Liver (tissue), 9 donors: ENCODE measurements around the gene CXXC4. TPM values are rescaled to one million over a fixed set of nuclear protein-coding genes. Genes with fewer than 3 reads are reported as not detected.

Experiments used
- DNase-seq: peaks from one replicate; pipeline ENCODE4 v3.0.0-alpha.2; 2017; ENCODE audit warnings: low spot score
- H3K27ac ChIP-seq, 2 donors: one replicate each; pipeline ENCODE4 v1.7.0; 2013; ENCODE audit warnings: inconsistent platforms in 2 of 2, low read length in 2 of 2, control low read depth in 1 of 2, low read depth in 1 of 2, mild to moderate bottlenecking in 1 of 2
- H3K27me3 ChIP-seq, 4 donors: one replicate each; pipeline versions ENCODE4 v1.6.1 to v1.7.0; 2013; ENCODE audit warnings: low read length in 3 of 4, inconsistent platforms in 1 of 4, mild to moderate bottlenecking in 1 of 4, moderate library complexity in 1 of 4; ENCODE audit not compliant: control insufficient read depth in 4 of 4, insufficient read depth in 4 of 4
- H3K36me3 ChIP-seq, 4 donors: one replicate each; pipeline versions ENCODE4 v1.6.1 to v1.7.0; 2013; ENCODE audit warnings: low read length in 3 of 4, mild to moderate bottlenecking in 3 of 4, low read depth in 1 of 4, moderate library complexity in 1 of 4; ENCODE audit not compliant: control insufficient read depth in 4 of 4, insufficient read depth in 3 of 4
- H3K4me1 ChIP-seq, 4 donors: one replicate each; pipeline versions ENCODE4 v1.6.1 to v1.7.0; 2013; ENCODE audit warnings: low read length in 3 of 4, mild to moderate bottlenecking in 3 of 4, moderate library complexity in 1 of 4; ENCODE audit not compliant: control insufficient read depth in 4 of 4, insufficient read depth in 4 of 4
- H3K4me3 ChIP-seq, 3 donors: one replicate each; pipeline versions ENCODE4 v1.6.1 to v1.7.0; 2013; ENCODE audit warnings: low read length in 3 of 3, control low read depth in 1 of 3, low read depth in 1 of 3, mild to moderate bottlenecking in 1 of 3
- H3K9ac ChIP-seq, 2 donors: one replicate each; pipeline ENCODE4 v1.7.0; 2013; ENCODE audit warnings: low read length in 2 of 2, mild to moderate bottlenecking in 2 of 2, moderate library complexity in 2 of 2, control low read depth in 1 of 2, low read depth in 1 of 2
- H3K9me3 ChIP-seq, 4 donors: one replicate each; pipeline versions ENCODE4 v1.6.1 to v1.7.0; 2013; ENCODE audit warnings: low read length in 3 of 4; ENCODE audit not compliant: control insufficient read depth in 4 of 4
- CTCF ChIP-seq: fragments of 150-350 bp; IDR thresholded peaks from 2 replicates; pipeline ENCODE4 v1.5.1; 2017; ENCODE audit warnings: improper control_type of control experiment, low read depth, low read length; ENCODE audit not compliant: missing input control
- EGR1 ChIP-seq, 2 donors: IDR thresholded peaks; 2 replicates each; pipeline ENCODE4 v1.6.1; 2016 to 2018; ENCODE audit warnings: antibody characterized with exemption in 2 of 2, low read depth in 2 of 2
- FOXA1 ChIP-seq: IDR thresholded peaks from 2 replicates; pipeline ENCODE4 v1.6.1; 2016; ENCODE audit warnings: antibody characterized with exemption
- FOXA2 ChIP-seq: IDR thresholded peaks from 2 replicates; pipeline ENCODE4 v1.6.1; 2016; ENCODE audit warnings: antibody characterized with exemption
- GABPA ChIP-seq, 2 donors: IDR thresholded peaks in 1 of 2; conservative IDR thresholded peaks in 1 of 2; 2 replicates each; pipeline ENCODE4 v1.6.1; 2016; ENCODE audit warnings: antibody characterized with exemption in 2 of 2, mild to moderate bottlenecking in 1 of 2, moderate library complexity in 1 of 2
- HNF4A ChIP-seq, 2 donors: conservative IDR thresholded peaks; 2 replicates each; pipeline ENCODE4 v1.6.1; 2016; ENCODE audit warnings: antibody characterized with exemption in 2 of 2, mild to moderate bottlenecking in 2 of 2
- HNF4G ChIP-seq: IDR thresholded peaks from 2 replicates; pipeline ENCODE4 v1.6.1; 2016; ENCODE audit warnings: antibody characterized with exemption
- JUND ChIP-seq, 2 donors: IDR thresholded peaks; 2 replicates each; pipeline ENCODE4 v1.6.1; 2016; ENCODE audit warnings: antibody characterized with exemption in 2 of 2
- MAX ChIP-seq: IDR thresholded peaks from 2 replicates; pipeline ENCODE4 v1.6.1; 2016; ENCODE audit warnings: antibody characterized with exemption
- NR2F2 ChIP-seq: IDR thresholded peaks from 2 replicates; pipeline ENCODE4 v1.6.1; 2016; ENCODE audit warnings: antibody characterized with exemption
- RAD21 ChIP-seq, 2 donors: IDR thresholded peaks; 2 replicates each; pipeline ENCODE4 v1.6.1; 2016; ENCODE audit warnings: antibody characterized with exemption in 2 of 2, mild to moderate bottlenecking in 2 of 2
- REST ChIP-seq: IDR thresholded peaks from 2 replicates; pipeline ENCODE4 v1.6.1; 2016; ENCODE audit warnings: antibody characterized with exemption, mild to moderate bottlenecking
- RXRA ChIP-seq, 2 donors: IDR thresholded peaks; 2 replicates each; pipeline ENCODE4 v1.6.1; 2017 to 2018; ENCODE audit warnings: antibody characterized with exemption in 2 of 2, mild to moderate bottlenecking in 1 of 2
- SP1 ChIP-seq: IDR thresholded peaks from 2 replicates; pipeline ENCODE4 v1.6.1; 2018; ENCODE audit warnings: antibody characterized with exemption, mild to moderate bottlenecking
- TAF1 ChIP-seq: conservative IDR thresholded peaks from 2 replicates; pipeline ENCODE4 v1.6.1; 2016; ENCODE audit warnings: antibody characterized with exemption, mild to moderate bottlenecking
- YY1 ChIP-seq: IDR thresholded peaks from 2 replicates; pipeline ENCODE4 v1.6.1; 2016; ENCODE audit warnings: antibody characterized with exemption, mild to moderate bottlenecking
- ZBTB33 ChIP-seq: IDR thresholded peaks from 2 replicates; pipeline ENCODE4 v1.6.1; 2016; ENCODE audit warnings: antibody characterized with exemption
- WGBS: extraction: QIAGEN DNeasy Blood & Tissue Kit; methylation state at CpG from one replicate; pipeline ENCODE4 v1.1.7; 2013; 5-methylcytosine and 5-hydroxymethylcytosine counted together
- polyA plus RNA-seq, 2 donors: library from polyadenylated mRNA; stranded (reverse) in 1 of 2; unstranded in 1 of 2; fragments of 200-250 nt in 1 of 2; fragments of >200 nt in 1 of 2; fragmentation: Nextera tagmentation in 1 of 2; extraction: Ambion mirVana in 1 of 2; gene quantifications; one replicate each; pipeline versions ENCODE4 v1.2.1 to v1.2.3, GENCODE V29; 2013 to 2015
- total RNA-seq, 2 donors: library from RNA; depleted of rRNA; stranded (reverse); fragments of >200 nt; gene quantifications; one replicate each; pipeline ENCODE4 v1.2.3, GENCODE V29; 2014
- TF ChIP-seq, protein P1 (sequence below): IDR thresholded peaks from 2 replicates; pipeline ENCODE4 v1.6.1; 2016; ENCODE audit warnings: antibody characterized with exemption
- donor health status: healthy.
- donor health status: healthy.
- donor health status: healthy.
- donor health status: healthy.
- donor health status: healthy.

The CXXC4 gene
- total and polyA plus RNA-seq, 4 donors = 0.17 to 1.2 (median 1.00) TPM

DNA sequence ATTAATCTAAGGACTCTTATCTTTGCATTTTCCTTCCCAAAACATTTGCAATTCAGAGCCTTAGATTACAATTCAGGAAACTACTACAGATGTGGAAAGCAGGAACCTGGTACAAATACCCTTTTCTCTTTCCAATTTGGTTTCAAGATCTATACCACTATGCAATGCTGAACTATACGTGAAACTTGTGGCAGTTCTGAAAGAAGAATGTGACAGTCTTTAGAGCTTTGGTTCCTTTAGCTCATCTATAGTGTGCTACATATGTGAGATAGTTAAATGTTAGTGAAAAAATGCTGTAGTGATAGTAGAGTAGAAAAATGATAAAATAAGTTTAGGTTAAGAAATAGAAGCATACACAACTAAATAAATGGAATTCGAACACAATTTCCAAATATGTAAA, 50.0 kb downstream of the CXXC4 start (continued):
- no peak for TF ChIP-seq CTCF
- no peak for TF ChIP-seq SP1
- no peak for TF ChIP-seq EGR1 (IDR thresholded peaks at IDR 0.05; ENCODE audit: low read depth in 2 of 2)
- TF ChIP-seq HNF4G = no peak
- TF ChIP-seq HNF4A (conservative IDR thresholded peaks at IDR 0.05) = no peak
- no peak for TF ChIP-seq FOXA1
- no peak for TF ChIP-seq JUND (IDR thresholded peaks at IDR 0.05)
- TF ChIP-seq MAX = no peak

DNA sequence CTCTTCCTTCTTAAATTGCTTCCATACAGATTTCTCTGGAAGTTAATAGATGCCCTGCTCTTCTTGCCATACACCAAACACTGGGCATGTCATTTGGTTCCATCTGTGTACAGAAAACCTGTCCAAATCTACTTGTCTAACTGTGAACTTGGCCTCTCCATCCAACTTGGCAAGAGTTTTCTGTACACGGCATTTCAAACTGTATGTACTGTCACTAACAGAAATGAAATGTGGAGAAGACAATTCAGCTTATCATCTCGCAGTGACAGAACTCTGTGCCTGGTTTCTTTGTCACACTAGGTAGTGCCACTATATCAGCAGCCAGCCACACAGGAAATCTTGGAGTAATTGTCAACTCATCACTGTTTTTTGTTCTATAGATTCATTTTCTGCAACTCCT, 58.2 kb downstream of the CXXC4 start:
- no peak for TF ChIP-seq ZBTB33
- TF ChIP-seq CTCF = no peak
- no peak for TF ChIP-seq JUND (IDR thresholded peaks at IDR 0.05)
- no peak for TF ChIP-seq MAX
- TF ChIP-seq FOXA1 = no peak
- no peak for TF ChIP-seq TAF1
- TF ChIP-seq RXRA (IDR thresholded peaks at IDR 0.05) = no peak
- no peak for TF ChIP-seq HNF4A (conservative IDR thresholded peaks at IDR 0.05)
- TF ChIP-seq GABPA (IDR thresholded peaks at IDR 0.05 in 1 of 2, conservative IDR thresholded peaks at IDR 0.05 in 1 of 2) = no peak
- TF ChIP-seq RAD21 (IDR thresholded peaks at IDR 0.05) = no peak
- TF ChIP-seq SP1 = no peak
- TF ChIP-seq YY1 = no peak
- no peak for TF ChIP-seq NR2F2
- no peak for TF ChIP-seq FOXA2
- TF ChIP-seq REST = no peak
- no peak for TF ChIP-seq HNF4G
- TF ChIP-seq, protein P1, sequence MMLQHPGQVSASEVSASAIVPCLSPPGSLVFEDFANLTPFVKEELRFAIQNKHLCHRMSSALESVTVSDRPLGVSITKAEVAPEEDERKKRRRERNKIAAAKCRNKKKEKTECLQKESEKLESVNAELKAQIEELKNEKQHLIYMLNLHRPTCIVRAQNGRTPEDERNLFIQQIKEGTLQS = no peak
- no peak for TF ChIP-seq EGR1 (IDR thresholded peaks at IDR 0.05; ENCODE audit: low read depth in 2 of 2)
- H3K9ac ChIP-seq = no peak overlapping the region
- no peak for DNase-seq
- no peaks in the 10 kb centered on the region for H3K27me3 ChIP-seq
- no peaks in the 10 kb centered on the region for H3K4me1 ChIP-seq
- H3K9me3 ChIP-seq = no peaks in the 10 kb centered on the region
- no peak overlapping the region for H3K27ac ChIP-seq
- no peaks in the 10 kb centered on the region for H3K36me3 ChIP-seq
- 80% methylated on average over 2 of the region's 2 CpGs for WGBS
- H3K4me3 ChIP-seq = no peak overlapping the region
